HEK293 (cell line): Measurements from ENCODE around the gene OPHN1.

Source experiments
- CTCF ChIA-PET: fragments of 350-600 bp; formaldehyde crosslinking; extraction: SDS; loops from one replicate; lab custom pipeline; 2021; ENCODE audit warnings: antibody characterized with exemption; lab: Yijun Ruan, JAX
- POLR2A ChIA-PET: fragments of 300-600 bp; formaldehyde crosslinking; extraction: SDS; loops from one replicate; lab custom pipeline; 2020; ENCODE audit warnings: antibody characterized with exemption, inconsistent platforms; lab: Yijun Ruan, JAX
- H3K27ac ChIP-seq: fragments of 200-500 bp; sonication (Bioruptor generic); 2 replicates; pipeline ENCODE4 v1.5.1; 2014; ENCODE audit warnings: low read depth, low read length, control low read depth, inconsistent platforms; ENCODE audit errors: extremely low read depth
- H3K36me3 ChIP-seq, 2 experiments: fragments of 200-500 bp in 1 of 2; sonication (Bioruptor generic) in 1 of 2; 1 replicate in 1 of 2; 2 replicates in 1 of 2; pipeline ENCODE4 v1.5.1; 2014 to 2017; ENCODE audit warnings: inconsistent platforms in 2 of 2, low read length in 2 of 2; ENCODE audit not compliant: control insufficient read depth in 2 of 2, insufficient read depth in 1 of 2
- H3K4me1 ChIP-seq: fragments of 200-500 bp; sonication (Bioruptor generic); 2 replicates; pipeline ENCODE4 v1.5.1; 2014; ENCODE audit warnings: mild to moderate bottlenecking, low read length, inconsistent platforms; ENCODE audit not compliant: control insufficient read depth, insufficient read depth
- H3K4me3 ChIP-seq: 2 replicates; pipeline ENCODE4 v1.5.1; 2011; ENCODE audit warnings: low read depth, mild to moderate bottlenecking, control low read depth, low read length, moderate library complexity
- H3K9me3 ChIP-seq: fragments of 200-500 bp; sonication (Bioruptor generic); 2 replicates; pipeline ENCODE4 v1.5.1; 2014; ENCODE audit warnings: low read depth, low read length, inconsistent platforms; ENCODE audit not compliant: control insufficient read depth, insufficient read depth
- GFI1B ChIP-seq: fragments of 450-650 bp; formaldehyde crosslinking; IDR thresholded peaks from 2 replicates; pipeline ENCODE4 v1.5.1; 2016; ENCODE audit warnings: missing biosample characterization, missing genetic modification characterization
- GLI2 ChIP-seq: fragments of 450-650 bp; formaldehyde crosslinking; IDR thresholded peaks from 2 replicates; pipeline ENCODE4; 2017; ENCODE audit warnings: missing biosample characterization, missing genetic modification characterization, low read depth, borderline replicate concordance
- INSM2 ChIP-seq: fragments of 450-650 bp; formaldehyde crosslinking; IDR thresholded peaks from 2 replicates; pipeline ENCODE4 v1.5.1; 2016; ENCODE audit warnings: missing biosample characterization, missing genetic modification characterization
- MEIS1 ChIP-seq: sonication (generic); formaldehyde crosslinking; IDR thresholded peaks from 2 replicates; pipeline ENCODE4 v1.8.1; 2022; ENCODE audit warnings: missing genetic modification reagents, mild to moderate bottlenecking, borderline replicate concordance
- PRDM4 ChIP-seq: fragments of 450-650 bp; formaldehyde crosslinking; IDR thresholded peaks from 2 replicates; pipeline ENCODE4 v1.5.1; 2017; ENCODE audit warnings: missing biosample characterization, missing genetic modification characterization
- REST ChIP-seq: fragments of 450-650 bp; formaldehyde crosslinking; IDR thresholded peaks from 2 replicates; pipeline ENCODE4 v1.5.1; 2016; ENCODE audit warnings: missing biosample characterization, missing genetic modification characterization
- ZBTB21 ChIP-seq: fragments of 450-650 bp; formaldehyde crosslinking; IDR thresholded peaks from 2 replicates; pipeline ENCODE4 v1.5.1; 2017; ENCODE audit warnings: missing biosample characterization, missing genetic modification characterization
- ZBTB8A ChIP-seq: fragments of 450-650 bp; formaldehyde crosslinking; IDR thresholded peaks from 2 replicates; pipeline ENCODE4 v1.5.1; 2016; ENCODE audit warnings: missing biosample characterization, missing genetic modification characterization
- ZFP41 ChIP-seq: fragments of 450-650 bp; formaldehyde crosslinking; IDR thresholded peaks from 2 replicates; pipeline ENCODE4 v1.5.1; 2016; ENCODE audit warnings: missing biosample characterization, missing genetic modification characterization, borderline replicate concordance
- ZNF10 ChIP-seq: fragments of 450-650 bp; formaldehyde crosslinking; IDR thresholded peaks from 2 replicates; pipeline ENCODE4 v1.5.1; 2017; ENCODE audit warnings: missing biosample characterization, missing genetic modification characterization
- ZNF157 ChIP-seq: fragments of 450-650 bp; formaldehyde crosslinking; IDR thresholded peaks from 2 replicates; pipeline ENCODE4 v1.5.1; 2016; ENCODE audit warnings: missing biosample characterization, missing genetic modification characterization
- ZNF175 ChIP-seq: fragments of 450-650 bp; formaldehyde crosslinking; IDR thresholded peaks from 2 replicates; pipeline ENCODE4 v1.5.1; 2016; ENCODE audit warnings: missing biosample characterization, missing genetic modification characterization
- ZNF18 ChIP-seq: fragments of 450-650 bp; formaldehyde crosslinking; IDR thresholded peaks from 2 replicates; pipeline ENCODE4 v1.5.1; 2016; ENCODE audit warnings: missing biosample characterization, missing genetic modification characterization
- ZNF184 ChIP-seq: fragments of 450-650 bp; IDR thresholded peaks from 2 replicates; pipeline ENCODE4 v1.5.1; 2018; ENCODE audit warnings: missing biosample characterization, mild to moderate bottlenecking, missing genetic modification characterization
- ZNF239 ChIP-seq: fragments of 450-650 bp; formaldehyde crosslinking; IDR thresholded peaks from 2 replicates; pipeline ENCODE4 v1.5.1; 2016; ENCODE audit warnings: missing biosample characterization, missing genetic modification characterization
- ZNF354C ChIP-seq: fragments of 450-650 bp; formaldehyde crosslinking; IDR thresholded peaks from 2 replicates; pipeline ENCODE4 v1.5.1; 2016; ENCODE audit warnings: missing biosample characterization, missing genetic modification characterization, low read depth, borderline replicate concordance
- ZNF362 ChIP-seq: fragments of 450-650 bp; formaldehyde crosslinking; IDR thresholded peaks from 2 replicates; pipeline ENCODE4 v1.5.1; 2016; ENCODE audit warnings: missing biosample characterization, missing genetic modification characterization
- ZNF529 ChIP-seq: fragments of 450-650 bp; formaldehyde crosslinking; IDR thresholded peaks from 2 replicates; pipeline ENCODE4 v1.5.1; 2017; ENCODE audit warnings: missing genetic modification characterization, missing biosample characterization; ENCODE audit not compliant: insufficient replicate concordance
- ZNF544 ChIP-seq: fragments of 450-650 bp; formaldehyde crosslinking; IDR thresholded peaks from 2 replicates; pipeline ENCODE4 v1.5.0; 2017; ENCODE audit warnings: missing biosample characterization, missing genetic modification characterization
- ZNF692 ChIP-seq: fragments of 450-650 bp; formaldehyde crosslinking; IDR thresholded peaks from 2 replicates; pipeline ENCODE4 v1.5.1; 2016; ENCODE audit warnings: missing biosample characterization, missing genetic modification characterization
- ZNF777 ChIP-seq: fragments of 450-650 bp; formaldehyde crosslinking; IDR thresholded peaks from 2 replicates; pipeline ENCODE4 v1.5.1; 2017; ENCODE audit warnings: missing biosample characterization, missing genetic modification characterization, borderline replicate concordance
- ZNF792 ChIP-seq: fragments of 450-650 bp; formaldehyde crosslinking; IDR thresholded peaks from 2 replicates; pipeline ENCODE4 v1.5.1; 2016; ENCODE audit warnings: missing biosample characterization, missing genetic modification characterization
- ZSCAN16 ChIP-seq: fragments of 450-650 bp; formaldehyde crosslinking; IDR thresholded peaks from 2 replicates; pipeline ENCODE4 v1.5.1; 2016; ENCODE audit warnings: missing biosample characterization, missing genetic modification characterization

OPHN1 gene

GRCh38 chrX:68292471-68292870, 140.8 kb downstream of the OPHN1 start:
- no peak for TF ChIP-seq ZNF18 (tag by site-specific recombination)
- TF ChIP-seq REST (tag by site-specific recombination), result no peak
- TF ChIP-seq ZNF239 (tag by site-specific recombination), result no peak
- no peak for TF ChIP-seq PRDM4 (tag by site-specific recombination)
- TF ChIP-seq INSM2 (tag by site-specific recombination), result no peak
- no peak for TF ChIP-seq ZNF529 (tag by site-specific recombination)
- no peak for TF ChIP-seq ZNF10 (tag by site-specific recombination)
- TF ChIP-seq ZSCAN16, result no peak
- TF ChIP-seq ZBTB21 (tag by site-specific recombination), result no peak
- no peak for TF ChIP-seq MEIS1 (CRISPR knock-in tag)
- TF ChIP-seq ZNF362 (tag by site-specific recombination), result no peak
- no peak for TF ChIP-seq ZNF544 (tag by site-specific recombination)
- no peak for TF ChIP-seq ZFP41 (tag by site-specific recombination)
- TF ChIP-seq, all 188 proteins: peak for 0
- H3K4me3 ChIP-seq, result no peak overlapping the region
- H3K9me3 ChIP-seq, result no peaks in the 10 kb centered on the region; the same call in 1 of the 2 replicates
- no peaks in the 10 kb centered on the region for H3K4me1 ChIP-seq
- no peaks in the 10 kb centered on the region for H3K36me3 ChIP-seq
- H3K27ac ChIP-seq, result no peak overlapping the region
- CTCF ChIA-PET, result interaction anchor here (0.7 kb wide), 1 partner anchor 343 kb away, joined by 6 read pairs; no protein-coding TSS in a partner anchor
- POLR2A ChIA-PET, result no interaction called here

- Histone ChIP-seq H3K4me1 (no peaks in the 10 kb centered on the region), H3K36me3 (no peaks in the 10 kb centered on the region), H3K9me3 (no peaks in the 10 kb centered on the region; the same call in 1 of the 2 replicates), H3K4me3 (no peak overlapping the region), H3K27ac (no peak overlapping the region)
- POLR2A ChIA-PET, result no interaction called here
- CTCF ChIA-PET, result no interaction called here
- no peak for TF ChIP-seq GLI2 (tag by site-specific recombination)
- TF ChIP-seq ZNF354C, result no peak
- TF ChIP-seq ZNF792, result no peak
- TF ChIP-seq ZNF157 (tag by site-specific recombination), result no peak
- TF ChIP-seq ZNF175 (tag by site-specific recombination), result no peak
- no peak for TF ChIP-seq ZNF777 (tag by site-specific recombination)
- TF ChIP-seq ZNF184 (tag by site-specific recombination), result no peak
- TF ChIP-seq GFI1B (tag by site-specific recombination), result no peak
- no peak for TF ChIP-seq ZNF692 (tag by site-specific recombination)
- TF ChIP-seq ZBTB8A, result no peak
Observed at GRCh38 chrX:68288127-68288526, 145.2 kb downstream of the OPHN1 start.
